Measurements from ENCODE around the gene FRMD4A.

FRMD4A gene

GRCh38 chr10:14022954-14023672, 307.6 kb downstream of the FRMD4A start:
- DNase-seq (ENCODE audit: low read depth in 1 of 2, low spot score in 1 of 2) = no peak
- no peak overlapping the region for H3K4me3 ChIP-seq (replicated peaks; ENCODE audit: insufficient read depth, low read length)
- H3K27me3 ChIP-seq (ENCODE audit: insufficient read depth, poor library complexity, severe bottlenecking) = no peaks in the 10 kb centered on the region
- TF ChIP-seq REST (IDR thresholded peaks at IDR 0.05; ENCODE audit: insufficient replicate concordance, low read depth) = no peak
- TF ChIP-seq GABPA (IDR thresholded peaks at IDR 0.05; ENCODE audit: low read depth) = no peak
- TF ChIP-seq SPI1 (IDR thresholded peaks at IDR 0.05; ENCODE audit: borderline replicate concordance, low read depth) = no peak
- H3K27ac ChIP-seq (replicated peaks) = no peak overlapping the region

GRCh38 chr10:14022052-14022451, 308.7 kb downstream of the FRMD4A start:
- TF ChIP-seq SPI1 (IDR thresholded peaks at IDR 0.05; ENCODE audit: borderline replicate concordance, low read depth) = no peak
- TF ChIP-seq REST (IDR thresholded peaks at IDR 0.05; ENCODE audit: insufficient replicate concordance, low read depth) = no peak
- no peak for TF ChIP-seq POLR2AphosphoS5 (IDR thresholded peaks at IDR 0.05; ENCODE audit: low read depth)
- TF ChIP-seq, protein P1, sequence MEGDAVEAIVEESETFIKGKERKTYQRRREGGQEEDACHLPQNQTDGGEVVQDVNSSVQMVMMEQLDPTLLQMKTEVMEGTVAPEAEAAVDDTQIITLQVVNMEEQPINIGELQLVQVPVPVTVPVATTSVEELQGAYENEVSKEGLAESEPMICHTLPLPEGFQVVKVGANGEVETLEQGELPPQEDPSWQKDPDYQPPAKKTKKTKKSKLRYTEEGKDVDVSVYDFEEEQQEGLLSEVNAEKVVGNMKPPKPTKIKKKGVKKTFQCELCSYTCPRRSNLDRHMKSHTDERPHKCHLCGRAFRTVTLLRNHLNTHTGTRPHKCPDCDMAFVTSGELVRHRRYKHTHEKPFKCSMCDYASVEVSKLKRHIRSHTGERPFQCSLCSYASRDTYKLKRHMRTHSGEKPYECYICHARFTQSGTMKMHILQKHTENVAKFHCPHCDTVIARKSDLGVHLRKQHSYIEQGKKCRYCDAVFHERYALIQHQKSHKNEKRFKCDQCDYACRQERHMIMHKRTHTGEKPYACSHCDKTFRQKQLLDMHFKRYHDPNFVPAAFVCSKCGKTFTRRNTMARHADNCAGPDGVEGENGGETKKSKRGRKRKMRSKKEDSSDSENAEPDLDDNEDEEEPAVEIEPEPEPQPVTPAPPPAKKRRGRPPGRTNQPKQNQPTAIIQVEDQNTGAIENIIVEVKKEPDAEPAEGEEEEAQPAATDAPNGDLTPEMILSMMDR (IDR thresholded peaks at IDR 0.05; ENCODE audit: insufficient read depth, low read length) = no peak
- TF ChIP-seq GABPA (IDR thresholded peaks at IDR 0.05; ENCODE audit: low read depth) = no peak
- no peak overlapping the region for H3K4me3 ChIP-seq (replicated peaks; ENCODE audit: insufficient read depth, low read length)
- no peak for DNase-seq (ENCODE audit: low read depth in 1 of 2, low spot score in 1 of 2)

DNA sequence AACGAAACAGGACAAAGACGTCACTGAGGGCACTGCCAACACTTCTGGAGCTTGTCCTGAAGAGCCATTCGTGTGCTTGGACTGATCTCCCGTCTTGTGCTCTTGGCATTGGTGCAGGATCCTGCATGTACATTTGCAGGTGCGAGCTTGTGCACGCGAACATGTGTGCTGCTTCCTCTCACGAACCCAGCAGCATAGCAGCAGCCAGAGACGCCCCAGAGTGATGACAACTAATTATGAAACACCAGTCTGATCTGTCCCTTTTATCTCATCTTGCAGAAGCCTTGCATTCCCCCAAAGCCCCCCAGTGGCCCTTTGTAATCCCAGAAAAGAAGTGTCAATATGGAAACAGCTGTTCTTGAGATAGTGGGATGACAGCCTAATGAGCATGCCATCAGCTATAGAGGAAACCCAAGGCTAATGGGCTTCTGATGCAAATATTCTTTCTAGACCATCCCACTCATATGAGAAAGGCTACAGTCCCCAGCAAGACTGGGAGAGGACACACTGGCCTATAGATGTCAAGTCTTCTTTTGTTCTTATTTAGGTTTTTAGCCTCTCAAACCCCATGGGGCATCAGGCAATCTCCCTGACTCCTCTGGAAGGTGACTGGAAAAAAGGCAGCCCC, 310.6 kb downstream of the FRMD4A start:
- no peak for DNase-seq (ENCODE audit: low read depth in 1 of 2, low spot score in 1 of 2)
- no peak overlapping the region for H3K4me3 ChIP-seq (replicated peaks; ENCODE audit: insufficient read depth, low read length)
- no peak overlapping the region for H3K27ac ChIP-seq (replicated peaks)
- TF ChIP-seq GABPA (IDR thresholded peaks at IDR 0.05; ENCODE audit: low read depth) = no peak
- no peak for TF ChIP-seq SPI1 (IDR thresholded peaks at IDR 0.05; ENCODE audit: borderline replicate concordance, low read depth)
- no peak for TF ChIP-seq REST (IDR thresholded peaks at IDR 0.05; ENCODE audit: insufficient replicate concordance, low read depth)
- TF ChIP-seq, protein P1 (IDR thresholded peaks at IDR 0.05; ENCODE audit: insufficient read depth, low read length) = no peak
- TF ChIP-seq POLR2AphosphoS5 (IDR thresholded peaks at IDR 0.05; ENCODE audit: low read depth) = no peak
- H3K27me3 ChIP-seq (ENCODE audit: insufficient read depth, poor library complexity, severe bottlenecking) = no peaks in the 10 kb centered on the region

More at GRCh38 chr10:14022052-14022451, 308.7 kb downstream of the FRMD4A start:
- H3K27me3 ChIP-seq (ENCODE audit: insufficient read depth, poor library complexity, severe bottlenecking) = no peaks in the 10 kb centered on the region
- H3K27ac ChIP-seq (replicated peaks) = no peak overlapping the region

Measured in HL-60 (cell line).